Osteoblast (primary cell): ENCODE results near the gene PNPLA7. TPM values are rescaled to one million over a fixed set of nuclear protein-coding genes. Genes with fewer than 3 reads are reported as not detected.

Experiments used
- DNase-seq: peaks from one replicate; pipeline ENCODE4 v3.0.0; 2011; ENCODE audit warnings: low spot score, mixed read lengths; ENCODE audit not compliant: insufficient read length; ENCODE audit errors: missing footprints
- H2AFZ ChIP-seq: 2 replicates; pipeline ENCODE4 v1.6.0; 2011; ENCODE audit warnings: mild to moderate bottlenecking, low read length
- H3K27ac ChIP-seq: 2 replicates; pipeline ENCODE4 v1.5.1; 2011; ENCODE audit warnings: mild to moderate bottlenecking, low read depth, low read length, moderate library complexity
- H3K27me3 ChIP-seq: 2 replicates; pipeline ENCODE4 v1.6.0; 2012; ENCODE audit warnings: mild to moderate bottlenecking, control low read depth, inconsistent platforms, low read length, moderate library complexity; ENCODE audit not compliant: insufficient read depth
- H3K36me3 ChIP-seq: 2 replicates; pipeline ENCODE4 v1.5.1; 2011; ENCODE audit warnings: mild to moderate bottlenecking, low read length, control low read depth, moderate library complexity; ENCODE audit not compliant: insufficient read depth
- H3K4me1 ChIP-seq: 2 replicates; pipeline ENCODE4 v1.5.1; 2011; ENCODE audit warnings: mild to moderate bottlenecking, low read length, control low read depth, moderate library complexity; ENCODE audit not compliant: insufficient read depth
- H3K4me2 ChIP-seq: 2 replicates; pipeline ENCODE4 v1.6.0; 2011; ENCODE audit warnings: mild to moderate bottlenecking, low read length; ENCODE audit not compliant: insufficient read depth
- H3K4me3 ChIP-seq: fragments of 200-600 bp; sonication (generic); 3 replicates; pipeline ENCODE4 v1.5.1; 2012; ENCODE audit warnings: mild to moderate bottlenecking, low read length, inconsistent platforms; ENCODE audit not compliant: insufficient read depth
- H3K79me2 ChIP-seq: 2 replicates; pipeline ENCODE4 v1.6.0; 2012; ENCODE audit warnings: mild to moderate bottlenecking, low read length, control low read depth, inconsistent platforms; ENCODE audit not compliant: insufficient read depth
- H3K9me3 ChIP-seq: 2 replicates; pipeline ENCODE4 v1.5.1; 2011; ENCODE audit warnings: low read depth, low read length, control low read depth
- H4K20me1 ChIP-seq: 2 replicates; pipeline ENCODE4 v1.6.0; 2012; ENCODE audit warnings: mild to moderate bottlenecking, low read length, control low read depth; ENCODE audit not compliant: insufficient read depth
- total RNA-seq: library from RNA; depleted of rRNA; stranded (reverse); fragments of >200 nt; gene quantifications from 2 replicates; pipeline ENCODE4 v1.2.3, GENCODE V29; 2012
- TF ChIP-seq, protein P1 (sequence below): IDR thresholded peaks from 2 replicates; pipeline ENCODE4 v1.5.1; 2011; ENCODE audit warnings: mild to moderate bottlenecking, low read depth, low read length, moderate library complexity; ENCODE audit errors: extremely low read depth

The PNPLA7 gene
- total RNA-seq, 1 donor, result 1.8 TPM

DNA sequence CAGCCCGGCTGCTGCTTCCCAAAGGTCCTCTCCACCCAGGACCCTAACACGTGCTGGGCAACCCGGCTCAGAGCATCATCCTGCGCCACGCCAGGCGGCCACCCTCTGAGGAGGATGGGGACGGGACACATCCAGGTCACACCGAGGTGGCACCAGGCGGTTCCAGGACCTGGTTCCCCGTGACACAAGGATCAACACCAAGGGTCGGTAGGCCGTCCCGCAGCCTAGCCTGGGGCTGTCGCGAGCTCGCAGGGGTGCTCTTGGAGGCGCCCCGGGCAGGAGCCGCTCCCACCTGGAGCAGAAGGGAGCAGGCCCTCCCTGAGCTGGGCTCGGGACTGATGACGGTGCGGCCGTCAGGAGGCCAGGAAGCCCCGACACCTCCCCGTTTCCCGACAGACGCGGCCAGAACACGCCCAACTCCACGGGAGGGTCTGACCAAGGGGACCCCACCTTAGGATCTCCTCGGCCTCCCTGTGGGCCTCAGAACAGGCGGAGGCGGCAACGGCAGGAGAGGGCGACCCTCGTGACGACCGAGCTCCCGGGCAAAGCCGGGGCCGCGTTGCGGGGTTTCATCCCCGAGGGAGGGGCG is 133.5 kb downstream of the PNPLA7 start:
- Histone ChIP-seq H3K9me3 (no peaks in the 10 kb centered on the region), H3K4me3 (peak overlapping the region; percentile 51), H3K36me3 (no peaks in the 10 kb centered on the region), H3K79me2 (peaks cover 26% of the 10 kb centered on the region), H3K27me3 (no peaks in the 10 kb centered on the region), H4K20me1 (peaks cover 12% of the 10 kb centered on the region), H3K4me1 (peaks cover 13% of the 10 kb centered on the region), H3K27ac (no peak overlapping the region), H2AFZ (no peak overlapping the region), H3K4me2 (peak overlapping the region; percentile 37)
- TF ChIP-seq, protein P1, sequence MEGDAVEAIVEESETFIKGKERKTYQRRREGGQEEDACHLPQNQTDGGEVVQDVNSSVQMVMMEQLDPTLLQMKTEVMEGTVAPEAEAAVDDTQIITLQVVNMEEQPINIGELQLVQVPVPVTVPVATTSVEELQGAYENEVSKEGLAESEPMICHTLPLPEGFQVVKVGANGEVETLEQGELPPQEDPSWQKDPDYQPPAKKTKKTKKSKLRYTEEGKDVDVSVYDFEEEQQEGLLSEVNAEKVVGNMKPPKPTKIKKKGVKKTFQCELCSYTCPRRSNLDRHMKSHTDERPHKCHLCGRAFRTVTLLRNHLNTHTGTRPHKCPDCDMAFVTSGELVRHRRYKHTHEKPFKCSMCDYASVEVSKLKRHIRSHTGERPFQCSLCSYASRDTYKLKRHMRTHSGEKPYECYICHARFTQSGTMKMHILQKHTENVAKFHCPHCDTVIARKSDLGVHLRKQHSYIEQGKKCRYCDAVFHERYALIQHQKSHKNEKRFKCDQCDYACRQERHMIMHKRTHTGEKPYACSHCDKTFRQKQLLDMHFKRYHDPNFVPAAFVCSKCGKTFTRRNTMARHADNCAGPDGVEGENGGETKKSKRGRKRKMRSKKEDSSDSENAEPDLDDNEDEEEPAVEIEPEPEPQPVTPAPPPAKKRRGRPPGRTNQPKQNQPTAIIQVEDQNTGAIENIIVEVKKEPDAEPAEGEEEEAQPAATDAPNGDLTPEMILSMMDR, result no peak
- no peak for DNase-seq

DNA sequence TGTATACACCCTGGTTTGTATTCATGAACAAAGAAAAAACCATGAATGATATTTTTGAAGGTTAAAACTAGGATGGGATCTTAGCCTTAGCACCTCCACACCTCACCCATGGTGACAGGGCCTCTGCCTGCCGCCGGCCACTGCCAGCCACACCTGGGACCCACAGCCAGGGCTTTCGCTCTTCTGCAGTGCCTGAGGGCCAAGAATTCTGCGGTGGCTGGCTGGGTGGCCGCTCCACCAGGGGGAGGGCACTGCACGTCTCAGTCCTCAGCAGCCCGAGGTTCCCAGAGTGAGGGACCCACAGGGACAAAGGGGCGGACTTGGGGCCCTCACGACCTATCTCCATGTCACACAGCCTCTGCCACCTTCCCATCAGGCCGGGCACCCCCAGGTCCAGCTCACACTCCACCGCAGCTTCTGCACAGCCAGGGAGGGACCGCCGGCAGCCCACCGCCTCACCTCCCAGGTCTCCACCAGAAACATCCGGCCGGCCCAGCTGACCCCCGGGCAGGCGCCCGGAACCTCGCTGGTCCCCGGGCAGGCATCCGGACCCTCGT is 134.1 kb downstream of the PNPLA7 start:
- Histone ChIP-seq H3K4me3 (no peak overlapping the region), H3K36me3 (no peaks in the 10 kb centered on the region), H3K79me2 (peaks cover 20% of the 10 kb centered on the region), H3K4me2 (no peak overlapping the region), H3K9me3 (no peaks in the 10 kb centered on the region), H2AFZ (no peak overlapping the region), H4K20me1 (peaks cover 13% of the 10 kb centered on the region), H3K4me1 (peaks cover 17% of the 10 kb centered on the region), H3K27ac (no peak overlapping the region), H3K27me3 (no peaks in the 10 kb centered on the region)
- TF ChIP-seq, protein P1, result no peak
- peak; percentile 87 for DNase-seq

DNA sequence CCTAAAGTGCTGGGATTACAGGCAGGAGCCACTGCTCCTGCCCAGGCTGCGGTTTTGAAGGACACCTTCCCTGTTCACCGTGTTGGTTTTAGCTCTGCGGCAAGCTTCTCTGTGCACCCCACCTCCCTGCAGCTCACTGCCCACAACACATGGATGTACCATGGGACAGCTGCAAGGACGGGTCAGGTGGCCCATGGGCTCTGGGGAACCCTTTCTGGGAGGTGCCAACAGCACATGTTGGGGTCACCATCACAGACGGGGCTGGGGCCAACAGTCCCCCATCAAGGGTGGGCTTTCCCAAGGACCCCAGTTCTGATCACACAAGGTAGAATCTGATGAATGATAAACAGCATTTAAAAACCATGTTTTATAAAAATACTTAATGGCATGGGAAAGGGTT is 134.8 kb downstream of the PNPLA7 start:
- no peaks in the 10 kb centered on the region for H3K36me3 ChIP-seq

DNA sequence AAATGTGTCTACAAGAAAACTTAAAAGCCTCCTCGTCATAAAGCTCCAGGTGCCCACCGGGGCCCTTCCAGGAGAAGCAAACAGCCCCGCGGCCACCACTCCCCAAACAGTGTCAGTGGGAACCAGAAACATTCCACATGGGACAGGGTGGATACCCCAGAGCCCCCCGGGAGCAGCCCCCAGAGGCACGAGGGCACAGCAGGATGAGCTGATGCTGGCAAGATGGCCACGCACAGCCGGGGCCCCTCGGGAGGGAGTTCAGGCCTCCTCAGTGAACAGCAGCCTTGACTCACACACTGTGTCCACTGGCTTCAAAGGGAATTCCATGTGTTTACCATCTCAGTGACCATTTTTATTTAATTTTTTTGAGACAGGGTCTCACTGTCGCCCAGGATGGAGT is 137.8 kb downstream of the PNPLA7 start:
- Histone ChIP-seq H3K36me3 (no peaks in the 10 kb centered on the region), H3K9me3 (no peaks in the 10 kb centered on the region), H2AFZ (no peak overlapping the region), H3K79me2 (peaks cover 13% of the 10 kb centered on the region), H4K20me1 (peaks cover 17% of the 10 kb centered on the region), H3K27me3 (no peaks in the 10 kb centered on the region), H3K4me1 (peaks cover 27% of the 10 kb centered on the region), H3K4me2 (peak overlapping the region; percentile 30), H3K27ac (peak overlapping the region; percentile 32), H3K4me3 (no peak overlapping the region)
- peak; percentile 97 for DNase-seq
- TF ChIP-seq, protein P1, result no peak

More for the DNA sequence above, 134.8 kb downstream of the PNPLA7 start:
- Histone ChIP-seq H3K27ac (no peak overlapping the region), H3K79me2 (peaks cover 17% of the 10 kb centered on the region), H3K4me2 (no peak overlapping the region), H3K9me3 (no peaks in the 10 kb centered on the region), H3K27me3 (no peaks in the 10 kb centered on the region), H4K20me1 (peaks cover 15% of the 10 kb centered on the region), H3K4me3 (no peak overlapping the region), H3K4me1 (peaks cover 20% of the 10 kb centered on the region), H2AFZ (no peak overlapping the region)
- DNase-seq, result no peak
- TF ChIP-seq, protein P1, result no peak
